ENCODE measurements around the gene ASB16.
A peak's percentile ranks its signal among the peaks of the same experiment; 100 is the strongest.

The ASB16 gene

DNA sequence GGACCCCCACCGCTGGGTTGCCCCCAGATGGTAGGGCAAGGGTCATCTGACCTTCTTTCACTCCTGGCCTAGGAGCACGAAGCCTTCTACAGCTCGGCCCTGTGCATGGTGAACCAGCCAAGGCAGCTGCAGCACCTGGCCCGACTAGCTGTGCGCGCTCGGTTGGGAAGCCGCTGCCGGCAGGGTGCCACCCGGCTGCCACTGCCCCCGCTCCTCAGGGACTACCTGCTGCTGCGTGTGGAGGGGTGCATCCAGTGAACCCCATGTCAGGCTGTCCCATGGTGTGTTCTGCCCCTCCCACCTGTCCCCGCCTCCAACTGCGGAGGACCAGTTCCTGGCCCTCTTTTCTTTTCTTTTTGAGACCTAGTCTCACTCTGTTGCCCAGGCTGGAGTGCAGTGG lies 7.6 kb downstream of the ASB16 start:
- Histone ChIP-seq H3K9ac (ENCODE audit: low read length) (no peak overlapping the region), H3K36me3 (ENCODE audit: control insufficient read depth, insufficient read depth, low read length, severe bottlenecking) (peaks cover 5% of the 10 kb centered on the region), H3K9me3 (ENCODE audit: control insufficient read depth, low read length) (no peaks in the 10 kb centered on the region), H3K4me1 (ENCODE audit: control insufficient read depth, insufficient read depth, low read length) (peaks cover 8% of the 10 kb centered on the region), H3K27me3 (replicated peaks; ENCODE audit: control insufficient read depth, insufficient read depth, low read length) (no peaks in the 10 kb centered on the region), H3K4me3 (ENCODE audit: low read length) (no peak overlapping the region)
- no peak for DNase-seq (ENCODE audit: low read depth)

DNA sequence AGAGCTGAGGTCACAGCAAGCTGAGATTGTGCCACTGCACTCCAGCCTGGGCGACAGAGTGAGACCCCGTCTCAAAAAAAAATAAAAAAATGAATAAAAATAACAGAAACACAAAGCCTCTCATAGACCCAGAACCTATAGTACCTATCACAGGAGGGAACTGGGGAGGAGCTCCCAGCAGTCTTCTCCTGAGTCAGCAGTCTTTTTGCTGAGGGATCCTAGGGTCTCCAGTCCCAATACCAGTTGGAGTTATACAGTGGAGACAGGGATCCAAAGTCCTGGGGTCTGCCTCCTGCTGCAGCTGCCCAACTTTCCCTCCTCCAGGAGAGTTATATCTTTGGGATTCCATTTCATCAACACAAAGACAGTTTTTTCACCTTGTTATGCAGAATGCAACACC lies 12.5 kb downstream of the ASB16 start:
- peaks cover 5% of the 10 kb centered on the region for H3K36me3 ChIP-seq (ENCODE audit: control insufficient read depth, insufficient read depth, low read length, severe bottlenecking)
- peaks cover 18% of the 10 kb centered on the region for H3K4me1 ChIP-seq (ENCODE audit: control insufficient read depth, insufficient read depth, low read length)
- H3K9ac ChIP-seq (ENCODE audit: low read length) = no peak overlapping the region
- DNase-seq (ENCODE audit: low read depth) = no peak
- no peaks in the 10 kb centered on the region for H3K9me3 ChIP-seq (ENCODE audit: control insufficient read depth, low read length)
- H3K27me3 ChIP-seq (replicated peaks; ENCODE audit: control insufficient read depth, insufficient read depth, low read length) = no peaks in the 10 kb centered on the region
- no peak overlapping the region for H3K4me3 ChIP-seq (ENCODE audit: low read length)

DNA sequence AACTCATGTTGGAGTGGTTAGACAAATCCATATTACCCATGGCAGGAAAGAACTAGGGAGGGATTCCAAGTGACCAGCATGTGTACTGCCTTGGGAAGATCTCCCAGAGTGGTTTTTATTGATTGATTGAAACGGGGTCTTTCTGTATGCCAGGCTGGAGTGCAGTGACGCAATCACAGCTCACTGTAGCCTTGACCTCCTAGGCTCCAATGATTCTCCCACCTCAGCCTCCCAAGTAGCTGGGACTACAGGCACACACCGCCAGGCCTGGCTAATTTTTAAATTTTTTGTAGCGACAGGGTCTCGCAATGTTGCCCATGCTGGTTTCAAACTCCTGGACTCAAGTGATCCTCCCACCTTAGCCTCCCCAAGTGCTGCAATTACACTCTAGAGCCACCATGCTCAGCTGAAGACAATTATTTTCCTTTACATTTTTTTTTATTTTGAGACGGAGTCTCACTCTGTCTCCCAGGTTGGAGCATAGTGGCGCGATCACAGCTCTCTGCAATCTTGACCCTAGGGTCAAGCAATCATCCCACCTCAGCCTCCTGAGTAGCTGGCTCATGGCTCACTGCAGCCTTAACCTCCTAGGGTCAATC lies 13.8 kb downstream of the ASB16 start:
- no peak overlapping the region for H3K4me3 ChIP-seq (ENCODE audit: low read length)
- no peaks in the 10 kb centered on the region for H3K27me3 ChIP-seq (replicated peaks; ENCODE audit: control insufficient read depth, insufficient read depth, low read length)
- no peaks in the 10 kb centered on the region for H3K9me3 ChIP-seq (ENCODE audit: control insufficient read depth, low read length)
- peaks cover 29% of the 10 kb centered on the region for H3K4me1 ChIP-seq (ENCODE audit: control insufficient read depth, insufficient read depth, low read length)
- no peak overlapping the region for H3K9ac ChIP-seq (ENCODE audit: low read length)
- peaks cover 10% of the 10 kb centered on the region for H3K36me3 ChIP-seq (ENCODE audit: control insufficient read depth, insufficient read depth, low read length, severe bottlenecking)
- DNase-seq (ENCODE audit: low read depth) = no peak

DNA sequence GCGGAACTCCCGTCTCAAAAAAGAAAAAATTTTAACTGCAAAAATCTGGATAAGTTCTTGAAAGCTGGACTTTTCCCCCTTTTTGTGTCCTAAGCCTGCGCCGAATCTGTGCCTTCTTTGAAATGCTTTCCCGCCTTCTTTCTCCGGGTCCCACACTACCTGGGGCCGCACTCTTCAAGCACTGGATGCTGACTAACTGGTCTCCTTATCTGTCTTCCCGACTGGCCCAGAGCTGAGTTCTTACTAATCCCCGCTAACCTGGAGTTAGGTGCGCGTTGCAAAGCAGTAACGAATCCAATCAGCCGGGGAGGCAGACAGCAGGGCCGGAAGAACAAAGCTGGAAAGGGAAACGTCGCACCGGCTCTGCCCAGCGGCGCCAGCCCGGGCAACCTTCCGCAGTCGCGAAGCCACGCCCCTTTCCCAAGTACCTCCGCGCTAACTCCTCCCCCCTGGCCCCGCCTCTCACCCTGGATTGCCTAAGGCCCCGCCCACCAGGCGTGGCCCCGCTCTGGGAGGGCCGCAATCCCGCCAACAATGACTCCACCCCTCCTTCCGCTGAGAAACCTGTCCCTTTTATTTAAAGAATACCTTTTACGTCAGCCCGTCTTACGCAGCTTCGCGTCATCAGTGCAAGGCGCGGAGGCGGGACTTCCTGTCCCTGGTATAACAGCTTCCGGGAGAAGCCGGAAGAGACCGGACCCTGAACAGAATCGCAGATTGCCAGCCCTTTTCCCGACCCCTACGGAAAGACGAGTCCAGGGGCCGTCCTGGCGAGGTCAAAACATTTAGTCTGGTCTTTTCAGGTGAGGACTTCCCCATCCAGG lies 16.0 kb downstream of the ASB16 start, which contains the start of gene TMUB2:
Gene TMUB2, plus strand, starts transcription at position 666 of the 824 bp plus-strand sequence. CDS start 737 bp downstream, outside the sequence.
- H3K36me3 ChIP-seq (ENCODE audit: control insufficient read depth, insufficient read depth, low read length, severe bottlenecking) = peaks cover 26% of the 10 kb centered on the region
- peak; percentile 100 for DNase-seq (ENCODE audit: low read depth)
- H3K4me1 ChIP-seq (ENCODE audit: control insufficient read depth, insufficient read depth, low read length) = peaks cover 29% of the 10 kb centered on the region
- H3K4me3 ChIP-seq (ENCODE audit: low read length) = peak within 1 kb of the TSS; percentile 99
- no peaks in the 10 kb centered on the region for H3K9me3 ChIP-seq (ENCODE audit: control insufficient read depth, low read length)
- no peaks in the 10 kb centered on the region for H3K27me3 ChIP-seq (replicated peaks; ENCODE audit: control insufficient read depth, insufficient read depth, low read length)
- peak within 1 kb of the TSS; percentile 98 for H3K9ac ChIP-seq (ENCODE audit: low read length)

DNA sequence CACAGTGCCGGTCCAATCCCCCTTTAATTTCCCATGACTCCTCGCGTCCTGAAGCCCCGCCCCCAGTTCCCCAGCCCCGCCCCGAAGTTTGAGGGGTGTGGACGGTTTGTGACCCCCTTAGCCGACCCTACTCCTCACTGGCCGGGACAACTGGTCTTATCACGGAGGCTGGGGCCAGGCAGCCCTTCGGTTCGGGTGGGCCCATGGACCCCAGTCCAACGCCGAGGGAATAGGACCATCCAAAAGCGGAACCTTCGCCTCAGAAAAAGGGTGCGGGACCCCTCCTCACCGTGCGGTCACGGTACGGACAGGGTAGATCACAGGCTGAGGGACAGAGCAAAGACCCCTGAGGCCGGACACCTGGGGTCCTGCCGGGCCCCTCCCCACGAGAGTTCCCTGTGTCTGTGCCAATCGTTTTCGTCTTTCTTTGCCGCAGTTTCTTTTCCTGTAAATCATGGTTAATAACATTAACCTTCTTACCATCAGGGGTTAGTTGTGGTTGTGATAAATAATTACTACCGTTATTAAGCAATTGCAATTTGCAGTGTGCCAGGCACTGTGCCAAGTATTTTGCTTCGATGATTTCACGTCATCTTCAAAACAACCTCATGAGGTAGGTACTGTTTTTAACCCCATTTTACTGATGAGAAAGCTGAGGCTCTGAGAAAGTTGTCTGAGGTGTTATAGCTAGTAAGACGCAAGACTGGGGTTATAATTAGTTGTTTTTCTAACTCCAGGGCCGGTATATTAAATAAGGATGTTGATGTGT lies 16.8 kb downstream of the ASB16 start:
- Histone ChIP-seq H3K36me3 (ENCODE audit: control insufficient read depth, insufficient read depth, low read length, severe bottlenecking) (peaks cover 22% of the 10 kb centered on the region), H3K9me3 (ENCODE audit: control insufficient read depth, low read length) (no peaks in the 10 kb centered on the region), H3K27me3 (replicated peaks; ENCODE audit: control insufficient read depth, insufficient read depth, low read length) (no peaks in the 10 kb centered on the region), H3K4me1 (ENCODE audit: control insufficient read depth, insufficient read depth, low read length) (peaks cover 22% of the 10 kb centered on the region), H3K9ac (ENCODE audit: low read length) (peak overlapping the region; percentile 98), H3K4me3 (ENCODE audit: low read length) (peak overlapping the region; percentile 99)
- DNase-seq (ENCODE audit: low read depth) = peak; percentile 85

DNA sequence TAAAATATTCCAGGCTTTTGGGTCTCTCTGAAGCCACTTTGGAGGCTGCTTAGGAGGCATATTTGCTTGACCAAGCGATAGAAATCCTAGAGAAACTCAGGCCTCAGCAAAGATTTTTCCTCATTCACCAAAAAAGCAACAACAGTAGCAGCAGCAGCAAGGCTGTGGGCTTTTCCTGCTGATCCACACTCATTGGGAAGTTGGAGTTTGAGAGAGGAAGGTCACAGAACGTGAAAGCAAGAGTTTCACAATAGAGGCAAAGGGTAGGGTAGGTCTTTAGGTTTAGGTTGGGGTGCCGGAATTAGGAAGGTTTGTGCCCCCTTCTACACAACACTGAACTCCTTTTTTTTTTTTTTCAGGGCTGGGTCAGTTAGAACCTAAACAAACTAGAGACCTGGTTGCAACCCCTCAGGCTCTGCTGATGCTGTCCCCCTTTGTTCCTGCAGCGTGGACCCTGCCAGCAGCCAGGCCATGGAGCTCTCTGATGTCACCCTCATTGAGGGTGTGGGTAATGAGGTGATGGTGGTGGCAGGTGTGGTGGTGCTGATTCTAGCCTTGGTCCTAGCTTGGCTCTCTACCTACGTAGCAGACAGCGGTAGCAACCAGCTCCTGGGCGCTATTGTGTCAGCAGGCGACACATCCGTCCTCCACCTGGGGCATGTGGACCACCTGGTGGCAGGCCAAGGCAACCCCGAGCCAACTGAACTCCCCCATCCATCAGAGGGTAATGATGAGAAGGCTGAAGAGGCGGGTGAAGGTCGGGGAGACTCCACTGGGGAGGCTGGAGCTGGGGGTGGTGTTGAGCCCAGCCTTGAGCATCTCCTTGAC lies 18.3 kb downstream of the ASB16 start:
- Histone ChIP-seq H3K9ac (ENCODE audit: low read length) (peak overlapping the region; percentile 98), H3K4me3 (ENCODE audit: low read length) (peak overlapping the region; percentile 99), H3K9me3 (ENCODE audit: control insufficient read depth, low read length) (no peaks in the 10 kb centered on the region), H3K36me3 (ENCODE audit: control insufficient read depth, insufficient read depth, low read length, severe bottlenecking) (peaks cover 34% of the 10 kb centered on the region), H3K27me3 (replicated peaks; ENCODE audit: control insufficient read depth, insufficient read depth, low read length) (no peaks in the 10 kb centered on the region), H3K4me1 (ENCODE audit: control insufficient read depth, insufficient read depth, low read length) (peaks cover 31% of the 10 kb centered on the region)
- no peak for DNase-seq (ENCODE audit: low read depth)

DNA sequence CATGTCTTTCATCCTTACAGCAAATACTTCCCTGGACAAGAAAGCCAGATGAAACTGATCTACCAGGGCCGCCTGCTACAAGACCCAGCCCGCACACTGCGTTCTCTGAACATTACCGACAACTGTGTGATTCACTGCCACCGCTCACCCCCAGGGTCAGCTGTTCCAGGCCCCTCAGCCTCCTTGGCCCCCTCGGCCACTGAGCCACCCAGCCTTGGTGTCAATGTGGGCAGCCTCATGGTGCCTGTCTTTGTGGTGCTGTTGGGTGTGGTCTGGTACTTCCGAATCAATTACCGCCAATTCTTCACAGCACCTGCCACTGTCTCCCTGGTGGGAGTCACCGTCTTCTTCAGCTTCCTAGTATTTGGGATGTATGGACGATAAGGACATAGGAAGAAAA lies 20.0 kb downstream of the ASB16 start:
- no peak for DNase-seq (ENCODE audit: low read depth)
- Histone ChIP-seq H3K4me1 (ENCODE audit: control insufficient read depth, insufficient read depth, low read length) (peaks cover 32% of the 10 kb centered on the region), H3K4me3 (ENCODE audit: low read length) (no peak overlapping the region), H3K27me3 (replicated peaks; ENCODE audit: control insufficient read depth, insufficient read depth, low read length) (no peaks in the 10 kb centered on the region), H3K9ac (ENCODE audit: low read length) (no peak overlapping the region), H3K9me3 (ENCODE audit: control insufficient read depth, low read length) (no peaks in the 10 kb centered on the region), H3K36me3 (ENCODE audit: control insufficient read depth, insufficient read depth, low read length, severe bottlenecking) (peaks cover 51% of the 10 kb centered on the region)

DNA sequence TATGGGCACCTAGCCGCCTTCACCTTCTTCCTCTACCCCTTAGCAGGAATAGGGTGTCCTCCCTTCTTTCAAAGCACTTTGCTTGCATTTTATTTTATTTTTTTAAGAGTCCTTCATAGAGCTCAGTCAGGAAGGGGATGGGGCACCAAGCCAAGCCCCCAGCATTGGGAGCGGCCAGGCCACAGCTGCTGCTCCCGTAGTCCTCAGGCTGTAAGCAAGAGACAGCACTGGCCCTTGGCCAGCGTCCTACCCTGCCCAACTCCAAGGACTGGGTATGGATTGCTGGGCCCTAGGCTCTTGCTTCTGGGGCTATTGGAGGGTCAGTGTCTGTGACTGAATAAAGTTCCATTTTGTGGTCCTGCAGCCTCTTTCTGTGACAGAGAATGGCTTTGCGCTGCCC lies 20.9 kb downstream of the ASB16 start:
- Histone ChIP-seq H3K4me3 (ENCODE audit: low read length) (no peak overlapping the region), H3K36me3 (ENCODE audit: control insufficient read depth, insufficient read depth, low read length, severe bottlenecking) (peaks cover 58% of the 10 kb centered on the region), H3K9me3 (ENCODE audit: control insufficient read depth, low read length) (no peaks in the 10 kb centered on the region), H3K4me1 (ENCODE audit: control insufficient read depth, insufficient read depth, low read length) (peaks cover 29% of the 10 kb centered on the region), H3K9ac (ENCODE audit: low read length) (no peak overlapping the region), H3K27me3 (replicated peaks; ENCODE audit: control insufficient read depth, insufficient read depth, low read length) (no peaks in the 10 kb centered on the region)
- no peak for DNase-seq (ENCODE audit: low read depth)

DNA sequence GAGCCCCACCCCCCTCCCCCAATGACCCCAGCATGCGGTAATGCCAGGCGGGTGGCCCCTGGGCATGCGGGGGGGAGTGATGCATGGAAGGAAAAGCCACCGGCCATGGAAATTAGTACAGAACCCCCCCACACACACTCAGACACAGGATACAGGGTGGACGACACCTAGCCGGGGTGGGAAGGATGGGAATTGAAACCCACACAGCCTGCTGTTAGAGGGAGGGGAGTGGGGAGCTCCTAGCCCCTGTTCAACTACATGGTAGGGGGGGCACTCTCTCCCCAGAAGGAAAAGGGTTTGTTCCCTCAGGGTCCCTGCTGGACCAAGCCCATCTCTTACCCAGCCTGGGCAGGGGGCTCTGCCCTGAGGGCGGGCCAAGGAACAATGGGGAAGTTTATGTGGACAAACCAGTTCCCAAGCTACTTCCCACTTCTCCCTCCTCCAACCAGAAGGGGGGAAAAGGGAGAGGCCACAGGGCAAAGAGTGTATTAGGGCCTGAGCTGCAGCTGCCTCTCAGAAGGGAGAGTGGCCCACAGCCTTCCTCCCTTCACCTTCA lies 21.5 kb downstream of the ASB16 start:
- Histone ChIP-seq H3K4me3 (ENCODE audit: low read length) (no peak overlapping the region), H3K4me1 (ENCODE audit: control insufficient read depth, insufficient read depth, low read length) (peaks cover 31% of the 10 kb centered on the region), H3K36me3 (ENCODE audit: control insufficient read depth, insufficient read depth, low read length, severe bottlenecking) (peaks cover 62% of the 10 kb centered on the region), H3K9ac (ENCODE audit: low read length) (peak overlapping the region; percentile 54), H3K9me3 (ENCODE audit: control insufficient read depth, low read length) (no peaks in the 10 kb centered on the region), H3K27me3 (replicated peaks; ENCODE audit: control insufficient read depth, insufficient read depth, low read length) (no peaks in the 10 kb centered on the region)
- DNase-seq (ENCODE audit: low read depth) = no peak

DNA sequence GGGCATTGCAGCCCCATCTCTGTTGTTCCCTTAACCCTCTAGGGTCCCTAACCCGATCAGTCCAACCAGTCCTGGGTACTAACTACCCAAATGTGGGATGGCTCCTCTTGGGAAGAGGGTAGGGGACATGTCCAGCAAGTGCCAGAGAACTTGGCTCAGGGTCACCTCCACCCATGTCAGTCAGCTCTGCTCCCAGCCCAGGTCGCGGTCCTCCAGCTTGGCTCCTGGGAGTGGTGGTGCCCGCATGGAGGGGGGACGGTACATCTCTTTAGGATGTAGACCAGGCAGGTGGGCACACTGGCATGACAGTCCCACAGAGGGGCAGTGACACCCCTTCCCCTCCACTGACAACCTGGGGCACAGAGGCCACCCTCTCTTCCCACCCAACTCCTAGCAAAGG lies 22.2 kb downstream of the ASB16 start:
- Histone ChIP-seq H3K4me3 (ENCODE audit: low read length) (no peak overlapping the region), H3K9ac (ENCODE audit: low read length) (peak overlapping the region; percentile 54), H3K9me3 (ENCODE audit: control insufficient read depth, low read length) (no peaks in the 10 kb centered on the region), H3K27me3 (replicated peaks; ENCODE audit: control insufficient read depth, insufficient read depth, low read length) (no peaks in the 10 kb centered on the region), H3K36me3 (ENCODE audit: control insufficient read depth, insufficient read depth, low read length, severe bottlenecking) (peaks cover 69% of the 10 kb centered on the region), H3K4me1 (ENCODE audit: control insufficient read depth, insufficient read depth, low read length) (peaks cover 35% of the 10 kb centered on the region)
- DNase-seq (ENCODE audit: low read depth) = no peak

Data from adipocyte (in vitro differentiated cells).